ENCODE results near the gene CNTF.

Gene CNTF

GRCh38 chr11:58606930-58607714, 15.3 kb upstream of the CNTF start:
- DNase-seq (ENCODE audit: low spot score) = peak; percentile 38

GRCh38 chr11:58608331-58608730, 14.1 kb upstream of the CNTF start:
- DNase-seq (ENCODE audit: low spot score) = no peak

DNA sequence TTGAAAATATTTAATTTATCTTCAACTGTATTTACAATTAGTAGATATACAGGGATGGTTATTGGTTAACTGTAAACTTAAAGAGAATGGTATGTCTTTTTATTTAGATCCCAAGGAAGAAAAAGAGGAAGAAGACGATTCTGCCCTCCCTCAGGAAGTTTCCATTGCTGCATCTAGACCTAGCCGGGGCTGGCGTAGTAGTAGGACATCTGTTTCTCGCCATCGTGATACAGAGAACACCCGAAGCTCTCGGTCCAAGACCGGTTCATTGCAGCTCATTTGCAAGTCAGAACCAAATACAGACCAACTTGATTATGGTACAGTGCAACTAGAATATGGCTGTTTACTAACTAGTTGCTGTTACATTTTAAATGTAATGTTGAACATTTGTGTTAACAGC, 12.7 kb upstream of the CNTF start:
- DNase-seq (ENCODE audit: low spot score) = no peak

GRCh38 chr11:58613228-58613627, 9.2 kb upstream of the CNTF start:
- no peak for DNase-seq (ENCODE audit: low spot score)

- no peak for DNase-seq (ENCODE audit: low spot score)
Measured at GRCh38 chr11:58615559-58615958, 6.9 kb upstream of the CNTF start.

- peak; percentile 69 for DNase-seq (ENCODE audit: low spot score)
Measured at GRCh38 chr11:58616594-58616993, 5.9 kb upstream of the CNTF start.

GRCh38 chr11:58617976-58618557, 4.4 kb upstream of the CNTF start:
- DNase-seq (ENCODE audit: low spot score) = no peak

DNA sequence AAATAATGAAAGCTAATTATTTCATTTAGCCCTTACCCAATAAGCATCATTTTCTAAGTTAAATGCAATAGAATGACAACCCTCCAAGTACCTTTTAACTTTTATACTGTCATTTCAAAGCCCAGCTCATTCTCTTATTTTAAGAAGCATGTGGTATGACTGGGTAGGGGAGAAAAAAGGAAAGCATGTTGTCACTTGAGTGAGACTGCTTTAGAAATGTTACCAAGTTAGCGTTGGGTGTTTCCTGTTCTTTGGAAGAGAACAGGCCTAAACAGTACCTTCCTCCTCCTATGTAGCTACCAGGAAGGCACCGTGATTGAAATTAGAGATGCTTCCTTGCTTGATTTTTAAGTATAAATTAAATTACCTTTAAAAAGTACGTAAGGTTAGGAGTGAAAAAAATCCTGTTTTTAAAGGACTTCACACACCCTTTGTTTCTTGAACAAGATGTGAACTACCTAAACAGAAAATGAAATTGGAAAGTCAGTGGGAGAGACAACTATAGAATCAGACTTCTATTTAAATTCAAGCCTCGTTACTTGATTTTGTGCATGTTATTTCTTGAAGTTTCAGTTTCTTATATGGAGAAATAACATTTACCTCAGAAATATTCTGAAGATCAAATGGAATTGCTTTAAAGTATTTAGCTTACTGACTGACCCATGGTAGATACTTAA, 741 bp upstream of the CNTF start:
- no peak for DNase-seq (ENCODE audit: low spot score)

DNA sequence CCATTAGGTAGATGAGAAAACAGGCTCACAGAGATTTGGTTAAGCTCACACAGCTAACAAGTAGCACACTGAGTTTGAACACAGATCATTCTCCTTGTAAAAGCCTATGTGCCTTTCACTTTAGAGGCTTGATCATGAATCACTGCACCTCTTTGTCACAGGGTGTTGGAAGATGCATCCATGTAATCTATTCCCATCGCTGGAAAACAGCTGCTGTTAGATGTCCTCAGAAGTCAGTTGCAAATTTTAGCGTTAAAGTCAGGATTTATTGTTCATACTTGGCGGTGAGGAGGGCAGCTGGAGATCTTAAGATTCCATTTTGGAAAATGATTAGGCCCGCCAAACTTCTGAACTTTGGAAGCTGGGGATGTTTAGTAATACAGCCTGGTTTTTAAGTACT, 2.6 kb downstream of the CNTF start:
- no peak for DNase-seq (ENCODE audit: low spot score)

DNA sequence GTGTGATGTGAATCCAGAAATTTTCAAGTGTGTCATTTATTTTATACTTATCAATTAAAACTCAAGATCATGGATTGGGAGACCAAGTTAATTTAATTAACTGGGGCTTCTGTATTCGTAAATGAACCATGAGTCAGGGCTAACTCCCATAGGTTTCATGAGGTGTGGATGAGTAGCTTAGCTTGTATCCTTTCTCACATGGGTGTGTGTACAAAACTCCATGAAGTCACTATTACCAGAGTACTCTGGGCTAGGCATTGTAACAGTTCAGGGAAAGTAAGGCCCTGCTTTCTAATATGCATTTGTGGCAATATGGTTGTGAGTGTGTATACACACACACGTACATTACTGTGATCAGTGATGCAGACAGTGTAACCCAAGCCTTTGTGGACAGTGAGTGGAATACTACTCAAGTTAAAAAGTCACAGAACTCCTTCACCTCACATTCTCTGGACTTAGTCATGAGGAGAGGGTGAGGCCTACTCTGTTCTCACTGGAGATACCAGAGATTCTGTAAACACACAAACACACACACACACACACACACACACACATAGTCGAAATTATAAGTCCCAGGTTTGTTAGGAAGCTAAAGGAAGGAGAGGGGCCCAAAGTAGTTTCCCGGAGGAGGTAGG, 3.5 kb downstream of the CNTF start:
- DNase-seq (ENCODE audit: low spot score) = no peak

DNA sequence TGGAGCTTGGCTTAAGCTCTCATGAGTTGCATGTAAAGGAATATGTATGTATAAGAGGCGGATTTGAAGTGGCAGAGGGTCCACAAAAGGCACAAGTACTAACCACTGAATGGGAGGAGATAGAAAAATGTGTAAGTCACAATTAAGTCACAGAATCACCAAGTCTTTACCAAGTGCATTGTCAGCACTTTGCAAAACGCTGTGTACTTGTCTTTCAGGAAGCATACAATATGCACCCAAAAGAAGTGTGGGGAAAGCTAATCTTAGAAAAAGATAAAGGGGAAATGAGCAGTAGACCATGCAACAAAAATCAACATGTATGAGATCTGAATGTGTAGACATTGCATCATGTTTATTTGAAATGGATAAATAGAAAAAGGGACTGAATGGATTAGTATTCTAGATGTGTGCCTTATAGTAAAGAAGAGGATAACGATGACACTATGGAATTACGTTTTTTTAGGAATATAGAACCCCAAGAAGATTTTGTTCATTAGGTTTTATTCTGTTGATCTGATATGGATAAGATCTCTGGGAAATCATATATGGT, 4.5 kb downstream of the CNTF start:
- DNase-seq (ENCODE audit: low spot score) = no peak

GRCh38 chr11:58628446-58628845, 6.0 kb downstream of the CNTF start:
- no peak for DNase-seq (ENCODE audit: low spot score)

DNA sequence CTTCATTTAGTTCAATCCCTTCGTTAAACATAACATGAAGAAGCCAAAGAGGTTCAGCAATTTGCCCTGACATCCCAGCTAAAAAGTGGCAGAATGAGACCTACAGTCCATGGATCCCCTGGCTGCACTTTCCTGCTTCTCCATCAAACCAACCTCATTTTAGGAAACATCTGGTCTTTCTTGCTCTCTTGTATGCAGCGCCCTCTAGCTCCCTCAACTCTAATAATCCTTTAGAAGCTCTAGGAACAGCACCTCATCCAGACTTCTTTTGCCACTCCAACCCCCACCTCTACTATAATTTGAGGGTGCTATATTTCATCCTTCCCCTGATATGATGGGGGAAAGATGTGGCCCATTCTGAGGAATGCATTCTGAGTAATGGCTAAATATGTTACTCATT, 7.4 kb downstream of the CNTF start:
- DNase-seq (ENCODE audit: low spot score) = peak; percentile 46

- no peak for DNase-seq (ENCODE audit: low spot score)
Measured at GRCh38 chr11:58631378-58631777, 8.9 kb downstream of the CNTF start.

GRCh38 chr11:58632510-58632909, 10.0 kb downstream of the CNTF start:
- DNase-seq (ENCODE audit: low spot score) = no peak

DNA sequence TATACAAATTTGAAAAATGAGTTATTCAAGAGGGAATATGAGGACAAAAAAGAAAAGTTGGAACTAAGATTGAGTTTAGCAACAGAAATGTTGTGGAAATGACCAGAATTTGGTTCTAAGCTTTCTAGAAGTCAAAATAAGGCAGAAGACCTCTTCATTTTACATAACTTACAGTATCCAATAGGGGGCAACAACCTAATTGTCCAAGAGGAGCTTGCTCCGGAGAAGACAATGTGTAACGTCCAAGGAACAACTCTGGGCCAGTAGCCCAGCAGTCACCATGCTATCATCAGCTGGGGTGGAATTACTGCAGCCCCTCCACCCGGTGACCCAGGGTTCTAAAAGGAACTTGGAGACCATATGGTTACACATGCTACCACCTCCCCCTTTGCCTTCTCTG, 14.1 kb downstream of the CNTF start:
- DNase-seq (ENCODE audit: low spot score) = no peak

GRCh38 chr11:58637371-58637770, 14.9 kb downstream of the CNTF start:
- no peak for DNase-seq (ENCODE audit: low spot score)

GRCh38 chr11:58639103-58639502, 16.6 kb downstream of the CNTF start:
- no peak for DNase-seq (ENCODE audit: low spot score)

- no peak for DNase-seq (ENCODE audit: low spot score)
Measured at GRCh38 chr11:58639669-58640068, 17.2 kb downstream of the CNTF start.

- DNase-seq (ENCODE audit: low spot score) = no peak
Measured at GRCh38 chr11:58640386-58641023, 18.0 kb downstream of the CNTF start.

- DNase-seq (ENCODE audit: low spot score) = no peak
Measured at GRCh38 chr11:58641341-58641740, 18.9 kb downstream of the CNTF start.
